ENCODE measurements around the gene C1QTNF6.

Gene C1QTNF6

GRCh38 chr22:37210041-37210803 lies 22.2 kb upstream of the C1QTNF6 start:
- no peak overlapping the region for H3K4me3 ChIP-seq (ENCODE audit: low read depth, low read length)
- no peak for DNase-seq (ENCODE audit: low read depth)
- no peak for TF ChIP-seq CTCF (conservative IDR thresholded peaks at IDR 0.05; ENCODE audit: low read depth, low read length)

- no peak for TF ChIP-seq CTCF (conservative IDR thresholded peaks at IDR 0.05; ENCODE audit: low read depth, low read length)
- no peak for DNase-seq (ENCODE audit: low read depth)
- H3K4me3 ChIP-seq (ENCODE audit: low read depth, low read length), result no peak overlapping the region
These were observed 21.2 kb upstream of the C1QTNF6 start for GRCh38 chr22:37209140-37209845.

- no peak overlapping the region for H3K4me3 ChIP-seq (ENCODE audit: low read depth, low read length)
- no peak for DNase-seq (ENCODE audit: low read depth)
- TF ChIP-seq CTCF (conservative IDR thresholded peaks at IDR 0.05; ENCODE audit: low read depth, low read length), result no peak
These were observed 20.5 kb upstream of the C1QTNF6 start for GRCh38 chr22:37208401-37209139.

- DNase-seq (ENCODE audit: low read depth), result no peak
- TF ChIP-seq CTCF (conservative IDR thresholded peaks at IDR 0.05; ENCODE audit: low read depth, low read length), result no peak
- no peak overlapping the region for H3K4me3 ChIP-seq (ENCODE audit: low read depth, low read length)
These were observed 19.9 kb upstream of the C1QTNF6 start for GRCh38 chr22:37207981-37208380.

GRCh38 chr22:37206841-37207821 lies 19.1 kb upstream of the C1QTNF6 start:
- no peak for TF ChIP-seq CTCF (conservative IDR thresholded peaks at IDR 0.05; ENCODE audit: low read depth, low read length)
- H3K4me3 ChIP-seq (ENCODE audit: low read depth, low read length), result no peak overlapping the region
- DNase-seq (ENCODE audit: low read depth), result no peak

- no peak overlapping the region for H3K4me3 ChIP-seq (ENCODE audit: low read depth, low read length)
- DNase-seq (ENCODE audit: low read depth), result no peak
- no peak for TF ChIP-seq CTCF (conservative IDR thresholded peaks at IDR 0.05; ENCODE audit: low read depth, low read length)
These were observed 18.2 kb upstream of the C1QTNF6 start for GRCh38 chr22:37206118-37206840.

Data from choroid plexus epithelial cell (primary cell).